ENCODE measurements around the gene SH3BP4. TPM values are rescaled to one million over a fixed set of nuclear protein-coding genes. Genes with fewer than 3 reads are reported as not detected.

Gene SH3BP4, protein sequence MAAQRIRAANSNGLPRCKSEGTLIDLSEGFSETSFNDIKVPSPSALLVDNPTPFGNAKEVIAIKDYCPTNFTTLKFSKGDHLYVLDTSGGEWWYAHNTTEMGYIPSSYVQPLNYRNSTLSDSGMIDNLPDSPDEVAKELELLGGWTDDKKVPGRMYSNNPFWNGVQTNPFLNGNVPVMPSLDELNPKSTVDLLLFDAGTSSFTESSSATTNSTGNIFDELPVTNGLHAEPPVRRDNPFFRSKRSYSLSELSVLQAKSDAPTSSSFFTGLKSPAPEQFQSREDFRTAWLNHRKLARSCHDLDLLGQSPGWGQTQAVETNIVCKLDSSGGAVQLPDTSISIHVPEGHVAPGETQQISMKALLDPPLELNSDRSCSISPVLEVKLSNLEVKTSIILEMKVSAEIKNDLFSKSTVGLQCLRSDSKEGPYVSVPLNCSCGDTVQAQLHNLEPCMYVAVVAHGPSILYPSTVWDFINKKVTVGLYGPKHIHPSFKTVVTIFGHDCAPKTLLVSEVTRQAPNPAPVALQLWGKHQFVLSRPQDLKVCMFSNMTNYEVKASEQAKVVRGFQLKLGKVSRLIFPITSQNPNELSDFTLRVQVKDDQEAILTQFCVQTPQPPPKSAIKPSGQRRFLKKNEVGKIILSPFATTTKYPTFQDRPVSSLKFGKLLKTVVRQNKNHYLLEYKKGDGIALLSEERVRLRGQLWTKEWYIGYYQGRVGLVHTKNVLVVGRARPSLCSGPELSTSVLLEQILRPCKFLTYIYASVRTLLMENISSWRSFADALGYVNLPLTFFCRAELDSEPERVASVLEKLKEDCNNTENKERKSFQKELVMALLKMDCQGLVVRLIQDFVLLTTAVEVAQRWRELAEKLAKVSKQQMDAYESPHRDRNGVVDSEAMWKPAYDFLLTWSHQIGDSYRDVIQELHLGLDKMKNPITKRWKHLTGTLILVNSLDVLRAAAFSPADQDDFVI
- 19.2 TPM for total RNA-seq

DNA sequence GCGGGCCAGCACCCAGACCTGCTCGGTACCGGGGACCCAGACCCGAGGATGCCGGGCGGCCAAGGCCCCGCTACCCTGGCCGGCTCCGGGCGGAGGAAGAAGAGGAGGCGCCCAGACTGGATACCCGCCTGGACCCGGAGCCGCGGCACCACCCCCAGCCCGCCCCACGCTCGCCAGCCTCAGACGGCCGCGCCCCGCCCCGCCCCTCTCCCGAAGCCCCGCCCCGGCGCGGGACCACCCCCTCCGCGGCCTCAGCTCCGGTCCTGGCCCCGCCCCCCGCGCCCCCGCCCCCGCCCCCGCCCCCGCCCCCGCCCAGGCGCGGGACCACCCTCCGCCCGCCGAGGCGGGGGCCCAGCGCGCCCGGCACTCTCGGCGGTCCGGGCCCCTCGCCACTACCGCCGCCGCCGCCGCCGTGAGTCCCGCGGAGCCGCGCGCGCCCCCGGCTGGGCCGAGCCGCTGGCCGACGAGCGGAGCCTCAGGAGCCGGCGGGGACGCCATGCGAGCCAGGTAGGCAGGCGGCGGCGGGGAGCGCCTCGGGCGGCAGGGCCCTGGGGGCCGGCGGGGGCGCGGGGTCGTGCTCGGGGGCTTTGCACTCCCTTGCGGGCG is at the start of gene SH3BP4:
Gene SH3BP4 (plus strand): TSS at position 354 of the 606 bp plus-strand sequence. CDS start 82,986 bp downstream, outside the sequence.
- Histone ChIP-seq H3K27me3 (no peaks in the 10 kb centered on the region), H3K4me3 (peak within 1 kb of the TSS; percentile 57 to 88), H3K36me3 (no peaks in the 10 kb centered on the region), H3K27ac (peak within 1 kb of the TSS; percentile 90), H3K9me3 (no peaks in the 10 kb centered on the region), H3K4me1 (peaks cover 32% of the 10 kb centered on the region)
- TF ChIP-seq POLR2AphosphoS5 (IDR thresholded peaks at IDR 0.05; ENCODE audit: insufficient read depth in 1 of 2, low read depth in 1 of 2), result peak in 1 of 2 donors; percentile 41
- peak in 1 of 2 donors; percentile 12 for TF ChIP-seq POLR2A (IDR thresholded peaks at IDR 0.05)
- TF ChIP-seq, protein P1, sequence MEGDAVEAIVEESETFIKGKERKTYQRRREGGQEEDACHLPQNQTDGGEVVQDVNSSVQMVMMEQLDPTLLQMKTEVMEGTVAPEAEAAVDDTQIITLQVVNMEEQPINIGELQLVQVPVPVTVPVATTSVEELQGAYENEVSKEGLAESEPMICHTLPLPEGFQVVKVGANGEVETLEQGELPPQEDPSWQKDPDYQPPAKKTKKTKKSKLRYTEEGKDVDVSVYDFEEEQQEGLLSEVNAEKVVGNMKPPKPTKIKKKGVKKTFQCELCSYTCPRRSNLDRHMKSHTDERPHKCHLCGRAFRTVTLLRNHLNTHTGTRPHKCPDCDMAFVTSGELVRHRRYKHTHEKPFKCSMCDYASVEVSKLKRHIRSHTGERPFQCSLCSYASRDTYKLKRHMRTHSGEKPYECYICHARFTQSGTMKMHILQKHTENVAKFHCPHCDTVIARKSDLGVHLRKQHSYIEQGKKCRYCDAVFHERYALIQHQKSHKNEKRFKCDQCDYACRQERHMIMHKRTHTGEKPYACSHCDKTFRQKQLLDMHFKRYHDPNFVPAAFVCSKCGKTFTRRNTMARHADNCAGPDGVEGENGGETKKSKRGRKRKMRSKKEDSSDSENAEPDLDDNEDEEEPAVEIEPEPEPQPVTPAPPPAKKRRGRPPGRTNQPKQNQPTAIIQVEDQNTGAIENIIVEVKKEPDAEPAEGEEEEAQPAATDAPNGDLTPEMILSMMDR (IDR thresholded peaks at IDR 0.05), result no peak
- DNase-seq (ENCODE audit: extremely low spot score in 2 of 2), result peak in 1 of 2 donors; percentile 94
- intact Hi-C loops (cut with DNase I), result no loop called here

GRCh38 chr2:234904785-234905184 is 47.0 kb upstream of the SH3BP4 start:
- Histone ChIP-seq H3K27ac (no peak overlapping the region), H3K27me3 (no peaks in the 10 kb centered on the region), H3K9me3 (no peaks in the 10 kb centered on the region), H3K4me3 (no peak overlapping the region), H3K36me3 (no peaks in the 10 kb centered on the region), H3K4me1 (no peaks in the 10 kb centered on the region)
- DNase-seq (ENCODE audit: extremely low spot score in 2 of 2), result no peak
- intact Hi-C loops (cut with DNase I), result no loop called here
- TF ChIP-seq POLR2A (IDR thresholded peaks at IDR 0.05) (no peak), POLR2AphosphoS5 (IDR thresholded peaks at IDR 0.05; ENCODE audit: insufficient read depth in 1 of 2, low read depth in 1 of 2) (no peak)
- TF ChIP-seq, protein P1 (IDR thresholded peaks at IDR 0.05), result no peak

DNA sequence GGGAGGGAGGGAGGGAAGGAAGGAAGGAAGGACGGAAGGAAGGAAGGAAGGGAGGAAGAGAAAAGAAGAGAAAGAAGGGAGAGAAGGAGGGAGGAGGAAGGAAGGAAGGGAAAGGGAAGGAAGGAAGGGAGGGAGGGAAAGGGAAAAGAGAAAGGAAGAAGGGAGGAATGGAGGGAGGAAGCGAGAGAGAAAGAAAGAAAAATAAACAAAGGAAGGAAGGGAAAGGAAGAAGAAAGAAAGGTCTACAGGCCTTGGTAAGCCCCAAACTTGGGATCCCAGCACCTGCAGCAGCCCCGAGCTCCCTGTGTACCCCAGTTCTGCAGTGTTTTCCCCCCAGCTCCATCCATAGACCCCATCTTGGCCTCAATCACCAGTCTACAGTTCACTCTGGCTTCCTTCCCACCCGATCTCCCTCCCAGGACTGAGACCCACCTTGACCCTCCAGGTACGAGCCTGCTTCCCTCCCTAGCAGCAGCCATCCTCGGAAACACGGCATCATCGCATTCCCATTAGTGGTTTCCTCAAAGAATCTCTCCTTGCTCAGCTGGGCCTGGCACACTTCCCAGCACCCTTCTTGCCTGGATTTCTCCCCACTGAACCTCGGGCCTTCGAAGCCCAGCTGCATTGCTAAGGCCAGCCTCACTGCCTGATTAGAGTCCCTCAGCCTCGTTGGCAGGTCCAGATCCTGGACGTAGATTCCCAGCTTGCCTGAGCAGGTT is 46.1 kb upstream of the SH3BP4 start:
- H3K27me3 ChIP-seq, result no peaks in the 10 kb centered on the region
- no peaks in the 10 kb centered on the region for H3K36me3 ChIP-seq
- H3K27ac ChIP-seq, result no peak overlapping the region
- intact Hi-C loops (cut with DNase I), result no loop called here
- no peak for TF ChIP-seq POLR2A (IDR thresholded peaks at IDR 0.05)
- no peak for TF ChIP-seq POLR2AphosphoS5 (IDR thresholded peaks at IDR 0.05; ENCODE audit: insufficient read depth in 1 of 2, low read depth in 1 of 2)
- TF ChIP-seq, protein P1 (IDR thresholded peaks at IDR 0.05), result no peak
- H3K4me1 ChIP-seq, result no peaks in the 10 kb centered on the region
- no peak for DNase-seq (ENCODE audit: extremely low spot score in 2 of 2)
- H3K9me3 ChIP-seq, result no peaks in the 10 kb centered on the region
- H3K4me3 ChIP-seq, result no peak overlapping the region

DNA sequence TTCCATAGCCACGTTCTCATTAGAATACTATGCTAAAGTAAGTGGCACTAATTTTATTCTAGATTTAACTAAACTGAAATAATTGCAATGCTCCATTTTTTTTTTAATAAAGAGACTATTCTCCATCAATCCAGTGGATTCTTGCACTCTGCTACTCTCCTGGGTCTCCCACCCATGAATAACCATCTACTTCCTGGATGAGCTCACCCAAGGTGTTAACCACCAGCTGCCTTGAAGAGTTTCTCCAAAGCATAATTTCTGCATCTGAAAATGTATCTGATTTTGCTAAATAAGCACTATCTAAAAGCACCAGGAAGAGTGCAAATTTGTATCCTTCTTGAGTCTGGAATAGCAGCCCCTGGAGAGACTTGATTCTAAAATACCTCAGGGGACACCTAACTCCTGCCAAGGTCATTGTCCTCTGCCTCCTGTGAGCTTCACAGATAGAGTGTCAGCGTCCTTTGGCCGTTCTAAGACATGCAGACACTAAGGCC is 41.6 kb upstream of the SH3BP4 start:
- no peak for DNase-seq (ENCODE audit: extremely low spot score in 2 of 2)
- Histone ChIP-seq H3K4me1 (no peaks in the 10 kb centered on the region), H3K27me3 (no peaks in the 10 kb centered on the region), H3K27ac (no peak overlapping the region), H3K4me3 (no peak overlapping the region), H3K36me3 (no peaks in the 10 kb centered on the region), H3K9me3 (no peaks in the 10 kb centered on the region)
- intact Hi-C loops (cut with DNase I), result no loop called here
- TF ChIP-seq POLR2A (IDR thresholded peaks at IDR 0.05) (no peak), POLR2AphosphoS5 (IDR thresholded peaks at IDR 0.05; ENCODE audit: insufficient read depth in 1 of 2, low read depth in 1 of 2) (no peak)
- TF ChIP-seq, protein P1 (IDR thresholded peaks at IDR 0.05), result no peak

Data from vagina (tissue), 2 donors.